Measurements from ENCODE around the gene DCLK1. TPM values are rescaled to one million over a fixed set of nuclear protein-coding genes. Genes with fewer than 3 reads are reported as not detected.
A peak's percentile ranks its signal among the peaks of the same experiment; 100 is the strongest.

The DCLK1 gene
- total RNA-seq, 1 donor from 2014 or later, result 22.4 TPM

- H3K4me3 Mint-ChIP-seq, result no peak overlapping the region
- H3K27ac Mint-ChIP-seq (ENCODE audit: unreplicated experiment), result no peak overlapping the region
- no peak for DNase-seq (ENCODE audit: low read depth, low spot score)
- TF ChIP-seq, protein P1, sequence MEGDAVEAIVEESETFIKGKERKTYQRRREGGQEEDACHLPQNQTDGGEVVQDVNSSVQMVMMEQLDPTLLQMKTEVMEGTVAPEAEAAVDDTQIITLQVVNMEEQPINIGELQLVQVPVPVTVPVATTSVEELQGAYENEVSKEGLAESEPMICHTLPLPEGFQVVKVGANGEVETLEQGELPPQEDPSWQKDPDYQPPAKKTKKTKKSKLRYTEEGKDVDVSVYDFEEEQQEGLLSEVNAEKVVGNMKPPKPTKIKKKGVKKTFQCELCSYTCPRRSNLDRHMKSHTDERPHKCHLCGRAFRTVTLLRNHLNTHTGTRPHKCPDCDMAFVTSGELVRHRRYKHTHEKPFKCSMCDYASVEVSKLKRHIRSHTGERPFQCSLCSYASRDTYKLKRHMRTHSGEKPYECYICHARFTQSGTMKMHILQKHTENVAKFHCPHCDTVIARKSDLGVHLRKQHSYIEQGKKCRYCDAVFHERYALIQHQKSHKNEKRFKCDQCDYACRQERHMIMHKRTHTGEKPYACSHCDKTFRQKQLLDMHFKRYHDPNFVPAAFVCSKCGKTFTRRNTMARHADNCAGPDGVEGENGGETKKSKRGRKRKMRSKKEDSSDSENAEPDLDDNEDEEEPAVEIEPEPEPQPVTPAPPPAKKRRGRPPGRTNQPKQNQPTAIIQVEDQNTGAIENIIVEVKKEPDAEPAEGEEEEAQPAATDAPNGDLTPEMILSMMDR (conservative IDR thresholded peaks at IDR 0.05), result no peak
- H3K4me1 Mint-ChIP-seq, result peaks cover 22% of the 10 kb centered on the region
- peaks cover 2% of the 10 kb centered on the region for H3K9me3 Mint-ChIP-seq
- no peaks in the 10 kb centered on the region for H3K27me3 Mint-ChIP-seq (ENCODE audit: low read depth)
- H3K36me3 Mint-ChIP-seq (ENCODE audit: low read depth), result no peaks in the 10 kb centered on the region
Measured at GRCh38 chr13:35992964-35993363, 138.2 kb downstream of the DCLK1 start.

GRCh38 chr13:35990196-35990595 lies 141.0 kb downstream of the DCLK1 start:
- H3K27ac Mint-ChIP-seq (ENCODE audit: unreplicated experiment), result no peak overlapping the region
- DNase-seq (ENCODE audit: low read depth, low spot score), result no peak
- H3K4me3 Mint-ChIP-seq, result no peak overlapping the region
- H3K27me3 Mint-ChIP-seq (ENCODE audit: low read depth), result no peaks in the 10 kb centered on the region
- H3K9me3 Mint-ChIP-seq, result peaks cover 2% of the 10 kb centered on the region
- peaks cover 27% of the 10 kb centered on the region for H3K4me1 Mint-ChIP-seq
- TF ChIP-seq, protein P1 (conservative IDR thresholded peaks at IDR 0.05), result no peak
- no peaks in the 10 kb centered on the region for H3K36me3 Mint-ChIP-seq (ENCODE audit: low read depth)

DNA sequence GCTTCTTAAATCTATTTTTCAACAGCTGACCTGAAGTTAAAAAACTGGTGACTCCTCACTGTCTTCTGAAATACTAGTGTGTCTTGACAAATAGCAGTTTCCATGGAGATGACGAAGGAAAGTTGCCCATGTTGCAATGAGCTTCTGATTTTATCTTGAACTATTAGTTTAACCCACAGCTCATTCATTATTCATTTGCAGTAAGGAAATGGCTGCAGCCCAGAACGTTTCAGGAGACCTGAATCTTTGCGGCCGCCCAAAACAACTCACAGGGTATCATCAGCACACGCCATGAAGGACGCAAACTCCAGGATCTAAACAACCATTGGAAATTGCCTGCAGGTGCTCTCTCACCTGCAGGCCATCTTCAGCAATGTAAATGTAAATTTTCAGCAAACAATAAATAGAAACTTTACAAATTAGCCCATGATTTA lies 142.5 kb downstream of the DCLK1 start:
- Mint-ChIP-seq H3K9me3 (peaks cover 2% of the 10 kb centered on the region), H3K27ac (ENCODE audit: unreplicated experiment) (no peak overlapping the region), H3K36me3 (ENCODE audit: low read depth) (peaks cover 2% of the 10 kb centered on the region), H3K4me1 (peaks cover 36% of the 10 kb centered on the region), H3K27me3 (ENCODE audit: low read depth) (no peaks in the 10 kb centered on the region), H3K4me3 (no peak overlapping the region)
- DNase-seq (ENCODE audit: low read depth, low spot score), result no peak
- TF ChIP-seq, protein P1 (conservative IDR thresholded peaks at IDR 0.05), result no peak

- peaks cover 2% of the 10 kb centered on the region for H3K9me3 Mint-ChIP-seq
- no peak overlapping the region for H3K4me3 Mint-ChIP-seq
- no peaks in the 10 kb centered on the region for H3K27me3 Mint-ChIP-seq (ENCODE audit: low read depth)
- peaks cover 2% of the 10 kb centered on the region for H3K36me3 Mint-ChIP-seq (ENCODE audit: low read depth)
- TF ChIP-seq, protein P1 (conservative IDR thresholded peaks at IDR 0.05), result no peak
- peaks cover 32% of the 10 kb centered on the region for H3K4me1 Mint-ChIP-seq
- DNase-seq (ENCODE audit: low read depth, low spot score), result no peak
- H3K27ac Mint-ChIP-seq (ENCODE audit: unreplicated experiment), result peak overlapping the region; percentile 43
Measured at GRCh38 chr13:35987572-35988513, 143.3 kb downstream of the DCLK1 start.

- Mint-ChIP-seq H3K9me3 (no peaks in the 10 kb centered on the region), H3K4me3 (no peak overlapping the region), H3K36me3 (ENCODE audit: low read depth) (peaks cover 5% of the 10 kb centered on the region), H3K27me3 (ENCODE audit: low read depth) (no peaks in the 10 kb centered on the region), H3K27ac (ENCODE audit: unreplicated experiment) (peak overlapping the region; percentile 92), H3K4me1 (peaks cover 25% of the 10 kb centered on the region)
- peak; percentile 26 for DNase-seq (ENCODE audit: low read depth, low spot score)
- TF ChIP-seq, protein P1 (conservative IDR thresholded peaks at IDR 0.05), result no peak
Measured at GRCh38 chr13:35984776-35985453, 146.3 kb downstream of the DCLK1 start.
